ENCODE measurements around the gene NDST4. TPM values are rescaled to one million over a fixed set of nuclear protein-coding genes. Genes with fewer than 3 reads are reported as not detected.

NDST4 gene
- total and polyA plus RNA-seq, 7 donors, result not detected

DNA sequence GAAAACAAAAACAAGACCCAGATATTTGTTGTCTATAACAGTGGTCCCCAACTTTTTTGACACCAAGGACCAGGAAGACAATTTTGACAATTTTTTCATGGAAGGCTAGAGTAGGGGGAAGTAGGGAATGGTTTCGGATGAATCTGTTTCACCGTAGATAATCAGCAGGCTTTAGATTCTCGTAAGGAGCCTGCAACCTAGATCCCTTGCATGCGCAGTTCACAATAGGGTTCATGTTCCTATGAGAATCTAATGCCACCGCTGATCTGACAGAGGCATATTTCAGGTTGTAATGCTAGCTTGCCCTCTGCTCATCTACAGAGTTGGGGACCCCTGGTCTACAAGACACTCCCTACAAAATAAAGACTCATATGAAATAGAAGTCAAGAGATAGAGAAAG lies 229.8 kb downstream of the NDST4 start:
- Histone ChIP-seq H3K9me3 (no peaks in the 10 kb centered on the region), H3K4me3 (no peak overlapping the region), H3K27me3 (ENCODE audit: insufficient read depth in 3 of 3, low read length in 2 of 3) (no peaks in the 10 kb centered on the region), H3K36me3 (ENCODE audit: insufficient read depth in 1 of 2, low read depth in 1 of 2) (no peaks in the 10 kb centered on the region), H3K4me1 (no peaks in the 10 kb centered on the region), H3K27ac (no peak overlapping the region)
- no peak for DNase-seq
- 62 to 68% (median 64%) methylated on average over 5 of the region's 5 CpGs for WGBS, 3 donors
- intact Hi-C loops (cut with DNase I), result no loop called here
- TF ChIP-seq, protein P1, sequence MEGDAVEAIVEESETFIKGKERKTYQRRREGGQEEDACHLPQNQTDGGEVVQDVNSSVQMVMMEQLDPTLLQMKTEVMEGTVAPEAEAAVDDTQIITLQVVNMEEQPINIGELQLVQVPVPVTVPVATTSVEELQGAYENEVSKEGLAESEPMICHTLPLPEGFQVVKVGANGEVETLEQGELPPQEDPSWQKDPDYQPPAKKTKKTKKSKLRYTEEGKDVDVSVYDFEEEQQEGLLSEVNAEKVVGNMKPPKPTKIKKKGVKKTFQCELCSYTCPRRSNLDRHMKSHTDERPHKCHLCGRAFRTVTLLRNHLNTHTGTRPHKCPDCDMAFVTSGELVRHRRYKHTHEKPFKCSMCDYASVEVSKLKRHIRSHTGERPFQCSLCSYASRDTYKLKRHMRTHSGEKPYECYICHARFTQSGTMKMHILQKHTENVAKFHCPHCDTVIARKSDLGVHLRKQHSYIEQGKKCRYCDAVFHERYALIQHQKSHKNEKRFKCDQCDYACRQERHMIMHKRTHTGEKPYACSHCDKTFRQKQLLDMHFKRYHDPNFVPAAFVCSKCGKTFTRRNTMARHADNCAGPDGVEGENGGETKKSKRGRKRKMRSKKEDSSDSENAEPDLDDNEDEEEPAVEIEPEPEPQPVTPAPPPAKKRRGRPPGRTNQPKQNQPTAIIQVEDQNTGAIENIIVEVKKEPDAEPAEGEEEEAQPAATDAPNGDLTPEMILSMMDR (IDR thresholded peaks at IDR 0.05), result no peak
- ATAC-seq, result no peak

DNA sequence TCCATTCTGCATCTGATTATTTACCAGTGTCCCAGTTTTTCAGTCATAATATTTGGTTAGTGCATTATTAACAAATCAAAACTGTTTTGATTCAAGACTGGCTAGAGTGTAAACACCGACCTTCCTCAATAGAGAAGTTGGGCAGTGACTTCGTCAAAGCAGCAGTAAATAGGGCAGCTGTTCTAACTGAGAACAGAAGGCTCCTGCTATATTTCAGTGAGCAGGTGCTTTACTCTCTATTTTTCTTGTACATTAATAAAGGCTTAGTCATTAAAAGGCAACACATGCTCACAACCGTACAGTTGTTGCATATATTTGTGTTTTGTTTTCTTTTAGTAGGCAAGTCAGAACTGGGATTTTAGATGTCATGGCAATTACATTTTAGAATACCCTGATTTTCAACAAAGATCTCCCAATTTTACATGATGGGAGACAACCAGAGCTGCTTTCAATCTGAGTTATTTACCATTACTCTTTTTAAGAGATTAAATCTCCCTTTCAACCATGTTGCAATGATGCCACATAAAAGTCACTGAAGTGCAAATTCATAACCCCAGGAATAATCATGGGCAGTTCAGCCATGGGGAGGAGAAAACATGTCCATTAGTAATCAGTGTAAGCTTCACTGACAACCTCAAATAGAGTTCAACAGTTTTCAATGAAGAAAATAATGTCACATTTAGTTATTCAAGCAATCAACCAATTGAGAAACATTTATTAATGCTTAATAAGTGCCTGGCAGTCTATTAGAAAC lies 233.3 kb downstream of the NDST4 start:
- TF ChIP-seq, protein P1 (IDR thresholded peaks at IDR 0.05), result no peak
- intact Hi-C loops (cut with DNase I), result no loop called here
- no peak for DNase-seq
- H3K27ac ChIP-seq, result no peak overlapping the region
- no peak for ATAC-seq
- H3K36me3 ChIP-seq (ENCODE audit: insufficient read depth in 1 of 2, low read depth in 1 of 2), result no peaks in the 10 kb centered on the region
- H3K4me3 ChIP-seq, result no peak overlapping the region
- H3K27me3 ChIP-seq (ENCODE audit: insufficient read depth in 3 of 3, low read length in 2 of 3), result no peaks in the 10 kb centered on the region
- no peaks in the 10 kb centered on the region for H3K9me3 ChIP-seq
- H3K4me1 ChIP-seq, result no peaks in the 10 kb centered on the region
- WGBS, 3 donors, result 22 to 31% (median 26%) methylated on average over 3 of the region's 3 CpGs

DNA sequence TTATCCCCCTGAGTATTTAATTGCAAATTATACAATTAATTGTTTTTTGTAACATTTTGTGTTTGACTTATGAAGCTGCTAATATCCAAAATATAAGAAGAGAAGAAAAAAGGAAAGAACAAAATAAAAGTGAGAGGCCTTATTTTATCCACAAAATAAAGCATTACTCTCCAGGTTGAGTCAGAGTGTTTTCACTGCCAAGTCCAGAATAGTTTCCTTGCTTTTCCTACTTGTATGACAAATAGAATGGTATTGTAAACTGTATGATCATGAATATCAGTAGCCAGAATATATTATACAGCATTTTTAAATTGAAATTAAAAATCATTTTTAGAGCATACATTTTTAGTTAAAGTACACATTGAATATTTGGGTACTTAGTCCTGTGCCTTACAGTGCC lies 237.8 kb downstream of the NDST4 start:
- no peaks in the 10 kb centered on the region for H3K4me1 ChIP-seq
- H3K27me3 ChIP-seq (ENCODE audit: insufficient read depth in 3 of 3, low read length in 2 of 3), result no peaks in the 10 kb centered on the region
- no peaks in the 10 kb centered on the region for H3K9me3 ChIP-seq
- H3K4me3 ChIP-seq, result no peak overlapping the region
- H3K36me3 ChIP-seq (ENCODE audit: insufficient read depth in 1 of 2, low read depth in 1 of 2), result no peaks in the 10 kb centered on the region
- H3K27ac ChIP-seq, result no peak overlapping the region
- intact Hi-C loops (cut with DNase I), result no loop called here
- DNase-seq (no peak), ATAC-seq (no peak)
- TF ChIP-seq, protein P1 (IDR thresholded peaks at IDR 0.05), result no peak

DNA sequence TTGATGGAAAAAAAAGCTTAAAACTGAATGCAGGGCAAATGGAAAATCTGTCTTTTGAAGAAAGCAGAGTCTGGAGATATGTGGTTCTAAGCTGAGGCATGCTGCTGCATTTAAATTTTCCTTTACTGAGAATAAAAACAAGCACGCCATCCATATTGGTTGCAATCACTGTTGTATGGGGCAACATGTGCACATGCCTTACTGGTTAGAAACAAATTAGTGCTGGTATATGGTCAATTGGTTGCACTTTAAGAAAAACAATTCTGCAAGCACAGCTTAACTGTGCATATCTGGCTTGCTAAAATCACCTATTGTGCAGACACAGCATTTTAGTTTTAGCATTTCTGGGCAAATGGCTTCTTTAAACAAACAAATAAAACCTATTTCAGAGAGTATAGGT lies 239.1 kb downstream of the NDST4 start:
- Histone ChIP-seq H3K9me3 (no peaks in the 10 kb centered on the region), H3K4me3 (no peak overlapping the region), H3K27me3 (ENCODE audit: insufficient read depth in 3 of 3, low read length in 2 of 3) (no peaks in the 10 kb centered on the region), H3K36me3 (ENCODE audit: insufficient read depth in 1 of 2, low read depth in 1 of 2) (no peaks in the 10 kb centered on the region), H3K27ac (no peak overlapping the region), H3K4me1 (no peaks in the 10 kb centered on the region)
- DNase-seq, result no peak
- intact Hi-C loops (cut with DNase I), result no loop called here
- no peak for ATAC-seq
- WGBS, 3 donors, result 40 to 68% (median 67%) methylated on average over 1 of the region's 1 CpG
- TF ChIP-seq, protein P1 (IDR thresholded peaks at IDR 0.05), result no peak

DNA sequence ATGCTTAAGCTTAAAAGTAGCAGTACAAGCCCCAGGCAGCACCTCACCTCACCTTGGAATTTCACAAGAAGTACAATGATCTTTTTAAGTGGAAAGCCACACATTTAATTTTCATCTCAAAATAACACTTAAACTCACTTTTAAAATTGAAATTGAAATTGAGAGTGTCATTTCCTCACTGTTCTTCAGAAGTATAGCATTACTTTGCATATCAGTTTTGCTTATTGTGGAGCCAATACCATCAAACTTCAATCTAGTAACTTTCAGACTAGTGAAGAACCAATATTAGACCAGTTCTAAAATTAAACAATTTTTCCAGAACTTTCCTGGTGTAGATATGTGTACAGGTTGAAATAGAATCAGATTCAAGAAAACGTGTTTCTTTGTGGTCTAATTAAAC lies 242.4 kb downstream of the NDST4 start:
- intact Hi-C loops (cut with DNase I), result no loop called here
- WGBS, 3 donors, result 60 to 73% (median 65%) methylated on average over 1 of the region's 1 CpG
- Histone ChIP-seq H3K36me3 (ENCODE audit: insufficient read depth in 1 of 2, low read depth in 1 of 2) (no peaks in the 10 kb centered on the region), H3K4me3 (no peak overlapping the region), H3K27ac (no peak overlapping the region), H3K9me3 (no peaks in the 10 kb centered on the region), H3K4me1 (no peaks in the 10 kb centered on the region), H3K27me3 (ENCODE audit: insufficient read depth in 3 of 3, low read length in 2 of 3) (no peaks in the 10 kb centered on the region)
- DNase-seq, result no peak
- TF ChIP-seq, protein P1 (IDR thresholded peaks at IDR 0.05), result no peak
- no peak for ATAC-seq
